ENCODE data around the gene PSG5. TPM values are rescaled to one million over a fixed set of nuclear protein-coding genes. Genes with fewer than 3 reads are reported as not detected.
"Not testable (repeated sequence)": the region's sequence is repeated elsewhere in the genome, so short reads cannot be mapped to it uniquely, and the experiment has no call there.

Gene PSG5
- total RNA-seq, 1 donor from 2014 or later: not detected

DNA sequence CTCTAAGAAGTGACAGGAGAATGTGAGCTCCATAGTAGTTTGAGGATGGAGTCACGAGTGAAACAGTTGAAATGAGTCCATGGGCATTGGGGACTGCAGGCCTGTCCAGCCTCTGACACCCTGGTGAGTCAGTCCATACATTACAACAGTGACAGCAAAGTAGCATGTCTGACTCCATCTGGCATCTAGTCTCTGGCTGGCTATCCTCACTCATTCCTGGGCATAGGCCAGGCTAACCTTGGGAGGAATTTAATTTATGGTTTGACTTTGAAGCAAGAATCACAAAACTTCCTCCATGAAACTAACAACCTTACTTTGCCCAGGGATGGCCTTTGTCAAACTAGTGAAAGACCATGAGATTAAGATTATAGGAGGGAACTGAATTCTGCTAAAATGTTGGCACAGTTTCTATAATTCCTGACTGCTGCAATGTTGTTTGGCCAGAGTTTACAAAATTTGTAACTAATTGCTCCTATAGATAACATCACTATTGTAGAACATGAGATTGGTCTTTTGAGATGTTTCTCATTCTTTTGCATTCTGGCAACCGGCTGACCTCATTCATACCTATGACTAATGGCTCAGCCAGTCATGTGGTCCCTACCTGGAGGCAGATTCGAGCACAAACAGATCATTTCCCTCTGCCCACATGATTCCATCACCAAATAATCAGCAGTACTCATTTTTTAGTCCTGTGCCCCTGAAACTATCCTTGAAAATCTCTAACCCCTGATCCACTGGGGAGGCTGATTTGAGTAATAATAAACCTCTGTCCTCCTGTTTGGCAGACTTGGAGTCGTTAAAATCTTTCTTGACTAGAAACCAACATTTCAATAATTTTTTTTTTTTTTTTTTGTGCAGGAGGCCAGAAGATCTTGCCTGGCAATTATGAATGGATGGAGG lies 4.2 kb downstream of the PSG5 start:
- not testable (repeated sequence) for DNase-seq

DNA sequence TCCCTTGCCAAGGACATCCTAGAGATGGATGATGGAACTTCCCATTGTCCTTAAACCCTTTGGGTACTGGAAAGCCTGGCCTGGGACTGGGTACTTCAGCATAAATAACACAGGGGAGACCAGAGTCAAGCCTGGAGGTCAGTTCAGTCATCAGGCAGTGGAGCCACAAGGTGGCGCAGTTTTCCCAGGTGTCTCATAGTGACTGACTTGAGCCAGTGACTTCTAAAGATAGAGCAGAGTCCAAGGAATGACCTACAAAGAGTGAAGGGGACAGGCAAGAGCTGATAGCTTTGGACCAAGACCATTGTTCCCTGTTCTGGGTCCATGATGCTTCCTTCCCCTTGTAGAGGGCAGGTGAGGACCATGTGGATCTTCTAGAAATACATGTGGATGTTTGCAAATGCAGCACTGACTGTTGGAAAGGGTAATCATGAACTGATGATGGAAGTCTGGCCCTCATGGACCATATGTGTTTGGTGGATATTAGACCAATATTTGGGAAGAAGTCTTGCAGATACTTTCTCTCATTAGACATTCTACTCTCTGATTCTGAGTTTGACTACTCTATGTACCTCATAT lies 6.7 kb downstream of the PSG5 start:
- DNase-seq: not testable (repeated sequence)

DNA sequence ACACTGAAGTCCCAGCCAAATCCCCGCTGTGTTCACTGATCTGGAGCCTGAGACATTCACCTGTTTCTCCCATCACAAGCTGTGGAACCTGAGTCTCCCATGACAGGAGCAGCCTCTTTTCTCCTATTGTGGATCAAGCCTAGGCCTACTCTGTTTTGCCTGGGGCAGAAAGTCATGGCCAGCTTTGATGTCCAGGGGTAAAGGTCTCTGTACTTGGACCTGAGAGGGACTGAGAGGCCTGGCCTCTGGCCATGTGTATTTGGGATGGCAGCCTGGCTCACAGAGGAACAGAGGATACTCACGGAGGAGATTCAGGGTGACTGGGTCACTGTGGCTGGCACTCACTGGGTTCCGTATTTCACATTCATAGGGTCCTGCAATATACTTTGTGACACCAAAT lies 7.8 kb downstream of the PSG5 start:
- not testable (repeated sequence) for DNase-seq

- not testable (repeated sequence) for DNase-seq
Observed at GRCh38 chr19:43165906-43166305, 20.4 kb downstream of the PSG5 start.

GRCh38 chr19:43163135-43163534 lies 23.2 kb downstream of the PSG5 start:
- not testable (repeated sequence) for DNase-seq

GRCh38 chr19:43162261-43162660 lies 24.1 kb downstream of the PSG5 start:
- DNase-seq: not testable (repeated sequence)

- no peak for DNase-seq
Observed at GRCh38 chr19:43152214-43152613, 34.1 kb downstream of the PSG5 start.

DNA sequence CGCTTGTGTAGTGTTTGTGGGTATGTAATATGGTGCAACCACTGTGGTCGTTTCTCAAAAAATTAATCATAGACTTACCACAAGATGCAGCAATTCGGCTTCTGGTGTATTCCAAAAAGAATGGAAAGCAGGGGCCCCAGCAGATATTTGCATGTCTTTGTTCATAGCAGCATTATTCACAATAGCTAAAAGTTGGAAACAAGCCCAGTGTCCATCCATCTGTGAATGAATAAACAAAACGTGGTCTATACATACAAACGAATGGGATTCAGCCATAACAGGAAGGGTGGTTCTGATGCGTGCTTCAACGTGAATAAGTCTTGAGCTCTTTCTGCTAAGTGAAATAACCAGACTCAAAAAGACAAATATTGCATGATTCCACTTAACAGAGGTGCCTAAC lies 36.5 kb downstream of the PSG5 start:
- DNase-seq: not testable (repeated sequence)

DNA sequence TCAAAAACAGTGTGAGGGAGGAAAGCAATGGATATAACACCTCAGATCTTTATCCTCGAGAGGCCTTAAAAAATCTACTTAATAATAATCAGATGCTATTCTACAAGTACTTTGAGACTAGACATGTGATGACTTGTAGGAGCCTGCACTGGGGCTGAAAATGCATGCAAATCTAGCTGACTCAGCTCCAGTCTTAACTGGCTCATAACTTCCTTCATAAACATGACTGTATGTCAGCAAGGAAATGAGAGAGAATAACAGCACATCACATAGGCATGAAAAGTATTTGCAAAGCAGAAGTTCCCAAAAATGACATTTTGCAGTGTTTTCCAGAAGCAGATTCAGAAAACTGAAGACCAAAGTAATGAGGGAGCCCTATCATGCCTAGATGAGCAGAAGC lies 38.1 kb downstream of the PSG5 start:
- no peak for DNase-seq

GRCh38 chr19:43141763-43142162 lies 44.6 kb downstream of the PSG5 start:
- DNase-seq: not testable (repeated sequence)

DNA sequence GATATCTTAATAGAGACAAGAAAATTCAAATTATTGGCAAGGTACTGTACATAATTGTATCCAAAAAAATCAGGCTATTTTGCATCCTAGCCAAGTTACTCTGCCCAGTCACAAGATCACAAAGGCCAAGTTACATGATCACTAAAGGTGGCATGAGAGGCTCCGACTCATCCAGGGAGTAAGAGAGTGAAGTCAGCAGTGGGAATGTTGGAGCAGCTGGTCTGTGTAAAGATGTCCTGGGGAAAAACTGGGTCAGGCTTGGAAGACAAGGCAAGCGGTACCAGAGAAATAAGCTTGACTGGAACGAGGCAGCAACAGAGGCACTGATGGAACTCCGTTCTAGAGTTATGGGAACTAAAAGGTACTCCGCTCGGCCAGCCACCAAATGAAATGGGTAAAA lies 53.6 kb downstream of the PSG5 start:
- DNase-seq: no peak

- DNase-seq: not testable (repeated sequence)
Observed at GRCh38 chr19:43131281-43131842, 55.0 kb downstream of the PSG5 start.

DNA sequence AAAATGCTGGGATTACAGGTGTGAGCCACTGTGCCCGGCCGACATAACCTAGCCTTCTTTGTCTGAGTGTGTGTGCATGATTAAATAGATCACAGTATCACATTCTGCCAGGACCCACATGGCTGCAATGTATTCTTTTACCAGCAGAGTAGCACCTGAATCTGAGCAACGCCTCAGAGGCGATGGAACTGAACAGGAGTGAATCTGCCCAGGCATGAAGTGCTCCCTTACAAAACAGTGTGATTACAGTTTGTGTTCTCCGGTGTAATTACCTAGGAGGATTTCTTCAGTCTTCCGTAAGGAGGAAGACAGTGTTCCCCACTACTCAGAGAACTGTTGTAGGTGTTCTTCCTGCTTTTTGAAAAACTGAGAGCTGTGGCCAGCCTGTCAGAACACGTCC lies 57.1 kb downstream of the PSG5 start:
- not testable (repeated sequence) for DNase-seq

- DNase-seq: not testable (repeated sequence)
Observed at GRCh38 chr19:43127336-43127735, 59.0 kb downstream of the PSG5 start.

DNA sequence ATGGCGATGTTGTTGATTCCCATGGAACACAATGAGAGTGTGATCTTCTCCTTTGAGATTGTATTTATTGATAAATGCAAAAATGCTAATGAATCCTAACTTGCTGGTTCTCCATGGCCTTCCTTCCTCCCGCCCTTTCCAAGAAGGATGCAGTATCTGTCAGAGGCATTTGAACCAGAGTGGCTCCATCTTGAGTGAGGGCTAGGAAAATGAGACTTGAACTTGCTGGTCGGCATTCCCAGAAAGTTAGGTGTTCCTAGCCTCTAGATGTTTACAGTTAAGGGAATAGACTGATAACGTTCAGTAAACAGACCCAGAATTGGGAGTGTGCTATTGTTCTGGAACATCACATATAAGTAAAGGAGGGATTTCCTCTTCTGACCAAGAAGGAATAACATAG lies 59.6 kb downstream of the PSG5 start:
- no peak for DNase-seq

DNA sequence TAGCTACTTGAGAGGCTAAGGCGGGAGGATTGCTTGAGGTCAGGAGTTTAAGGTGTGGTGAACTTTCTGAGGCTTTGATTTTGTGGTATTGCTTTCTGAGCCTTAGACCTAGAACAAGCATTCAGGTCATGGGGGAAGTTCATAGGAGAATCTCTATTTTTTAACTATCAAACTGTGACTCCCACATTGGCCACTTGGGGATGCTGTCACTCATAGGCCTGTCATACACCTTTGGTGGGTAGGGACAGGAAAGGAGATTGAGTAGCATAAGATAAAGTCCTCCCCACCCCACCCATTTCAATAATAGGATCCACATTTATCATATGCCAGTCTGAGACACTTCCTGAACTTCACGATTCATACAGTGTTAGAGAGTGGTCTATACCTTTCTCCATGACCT lies 62.0 kb downstream of the PSG5 start:
- DNase-seq: no peak

DNA sequence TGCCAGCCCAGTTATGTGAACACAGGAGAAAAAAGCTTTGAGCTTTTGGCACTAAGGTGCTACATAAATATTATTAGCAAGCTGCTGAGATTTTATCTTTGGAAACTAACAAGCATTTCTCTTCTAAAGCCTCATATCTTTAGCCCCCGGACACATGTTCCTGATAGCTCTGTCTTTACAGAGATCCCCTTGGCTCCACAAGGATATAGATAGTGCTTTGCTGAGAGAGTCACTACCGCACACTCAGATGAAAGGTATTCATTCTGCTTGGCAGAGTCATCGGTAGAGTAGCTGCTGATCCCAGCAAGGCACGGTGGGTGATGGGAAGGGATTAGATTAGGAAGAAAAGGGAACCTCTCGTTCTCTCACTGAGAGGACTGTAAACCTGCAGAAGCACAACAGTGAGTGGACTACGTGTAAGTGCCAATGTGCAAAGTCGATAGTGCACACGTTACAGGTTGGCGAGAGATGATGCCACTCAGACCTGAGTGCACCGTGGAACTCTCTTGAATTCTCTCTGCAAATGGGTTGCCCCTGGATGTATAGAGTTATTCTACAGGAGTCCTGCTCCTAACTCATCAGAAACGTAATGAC lies 65.8 kb downstream of the PSG5 start:
- DNase-seq: not testable (repeated sequence)

- not testable (repeated sequence) for DNase-seq
Observed at GRCh38 chr19:43119526-43119925, 66.8 kb downstream of the PSG5 start.

Other genes starting within 250 kb of the PSG5 start
- gene PSG7, start 249.3 kb downstream of the PSG5 start, total RNA-seq: not detected
- gene PSG11, start 160.1 kb downstream of the PSG5 start, total RNA-seq: not detected
- not detected for gene PSG2, start 103.8 kb downstream of the PSG5 start, total RNA-seq
- gene PSG4, start 19.1 kb upstream of the PSG5 start, total RNA-seq: not detected
- not detected for gene PSG9, start 83.0 kb upstream of the PSG5 start, total RNA-seq
- gene CD177, start 167.2 kb upstream of the PSG5 start, total RNA-seq: 2.3 TPM
- gene TEX101, start 228.4 kb upstream of the PSG5 start, total RNA-seq: not detected